GM23248 (cell line): ENCODE measurements around the gene ANO10. TPM values are rescaled to one million over a fixed set of nuclear protein-coding genes. Genes with fewer than 3 reads are reported as not detected.
A peak's percentile ranks its signal among the peaks of the same experiment; 100 is the strongest.

Experiments used
- DNase-seq: peaks from one replicate; pipeline ENCODE4 v3.0.0-alpha.2; 2015
- H2AFZ ChIP-seq: fragments of 200-600 bp; sonication (generic); 2 replicates; pipeline ENCODE4 v1.6.1; 2016; ENCODE audit warnings: antibody characterized with exemption
- H3F3A ChIP-seq: fragments of 200-600 bp; sonication (generic); 2 replicates; pipeline ENCODE4 v1.6.1; 2016; ENCODE audit warnings: mild to moderate bottlenecking, antibody characterized with exemption, mixed run types; ENCODE audit not compliant: insufficient read depth
- H3K27ac ChIP-seq: fragments of 200-600 bp; sonication (generic); 2 replicates; pipeline ENCODE4 v1.5.1; 2016; ENCODE audit warnings: mild to moderate bottlenecking
- H3K27me3 ChIP-seq: fragments of 200-600 bp; sonication (generic); replicated peaks from 2 replicates; pipeline ENCODE4 v1.6.1; 2016; ENCODE audit warnings: mild to moderate bottlenecking; ENCODE audit not compliant: insufficient read depth
- H3K36me3 ChIP-seq: fragments of 200-600 bp; sonication (generic); 2 replicates; pipeline ENCODE4 v1.6.1; 2016; ENCODE audit warnings: low read depth, mild to moderate bottlenecking
- H3K4me1 ChIP-seq: fragments of 200-600 bp; sonication (generic); 2 replicates; pipeline ENCODE4 v1.6.1; 2016; ENCODE audit warnings: mild to moderate bottlenecking; ENCODE audit not compliant: insufficient read depth
- H3K4me2 ChIP-seq: fragments of 200-600 bp; sonication (generic); one replicate; pipeline ENCODE4 v1.6.1; 2016; ENCODE audit warnings: mild to moderate bottlenecking; ENCODE audit not compliant: unreplicated experiment
- H3K4me3 ChIP-seq: fragments of 200-600 bp; sonication (generic); 2 replicates; pipeline ENCODE4 v1.5.1; 2016; ENCODE audit warnings: mild to moderate bottlenecking
- H3K79me2 ChIP-seq: fragments of 200-600 bp; sonication (generic); 2 replicates; pipeline ENCODE4 v1.6.1; 2016; ENCODE audit warnings: mild to moderate bottlenecking; ENCODE audit not compliant: insufficient read depth
- H3K9ac ChIP-seq: fragments of 200-600 bp; sonication (generic); 2 replicates; pipeline ENCODE4 v1.6.1; 2016; ENCODE audit warnings: mild to moderate bottlenecking
- H3K9me2 ChIP-seq: fragments of 200-600 bp; sonication (generic); 2 replicates; pipeline ENCODE4 v1.6.1; 2016; ENCODE audit warnings: mixed run types, mild to moderate bottlenecking, moderate library complexity; ENCODE audit not compliant: insufficient read depth
- H3K9me3 ChIP-seq: fragments of 200-600 bp; sonication (generic); one replicate; pipeline ENCODE4 v1.6.1; 2017; ENCODE audit warnings: low read depth
- H4K20me1 ChIP-seq: fragments of 200-600 bp; sonication (generic); 2 replicates; pipeline ENCODE4 v1.6.0; 2016; ENCODE audit not compliant: insufficient read depth
- EZH2 ChIP-seq: fragments of 200-600 bp; sonication (generic); IDR thresholded peaks from 2 replicates; pipeline ENCODE4 v1.6.1; 2018; ENCODE audit warnings: antibody characterized with exemption, mild to moderate bottlenecking; ENCODE audit not compliant: insufficient read depth, poor library complexity, severe bottlenecking
- EZH2phosphoT487 ChIP-seq: fragments of 200-600 bp; sonication (generic); IDR thresholded peaks from 2 replicates; pipeline ENCODE4 v1.6.1; 2018; ENCODE audit warnings: antibody characterized with exemption, moderate library complexity, mild to moderate bottlenecking, low read depth; ENCODE audit not compliant: insufficient read depth
- WGBS, 2 experiments: methylation state at CpG; one replicate each; pipeline ENCODE4 v1.1.6; 2015 to 2017; ENCODE audit warnings: low lambda C conversion rate in 2 of 2, low coverage in 1 of 2; ENCODE audit errors: missing lambda C conversion rate in 2 of 2; 5-methylcytosine and 5-hydroxymethylcytosine counted together
- in situ Hi-C: fragments of 300-500 bp; cut with MboI; formaldehyde crosslinking; loops from 2 replicates; pipeline ENCODE4 v1.15.0; 2020
- polyA plus RNA-seq: library from polyadenylated mRNA; unstranded; fragments of >200 nt; fragmentation: Nextera tagmentation; extraction: Ambion mirVana; gene quantifications from 2 replicates; pipeline ENCODE4 v1.2.1, GENCODE V29; 2016
- total RNA-seq: library from RNA; depleted of rRNA; stranded (reverse); fragments of >200 nt; shearing (Covaris generic); gene quantifications from 2 replicates; pipeline ENCODE4 v1.2.3, GENCODE V29; 2014

The ANO10 gene
- total and polyA plus RNA-seq, 2 experiments from 2014 or later, result 51.1 to 73.2 TPM

DNA sequence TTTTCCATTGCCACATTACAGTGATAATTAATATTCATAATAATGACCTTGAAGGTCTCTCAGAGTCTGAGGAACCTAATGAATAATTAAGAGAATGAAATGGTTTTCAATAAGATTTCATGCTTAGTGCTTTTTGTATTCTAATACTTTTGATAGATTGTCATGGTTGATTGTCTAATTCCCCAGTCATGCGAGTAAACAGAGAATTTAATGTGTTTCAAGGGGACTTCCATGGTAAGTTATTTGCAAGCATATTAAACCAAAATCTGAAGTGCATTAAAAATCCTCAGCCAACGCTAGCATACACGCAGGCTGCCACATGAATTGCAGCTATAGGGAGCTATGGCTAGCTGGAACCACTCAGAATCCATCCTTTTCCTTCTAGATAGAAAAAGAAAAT, 18.9 kb upstream of the ANO10 start:
- H3K36me3 ChIP-seq, result no peaks in the 10 kb centered on the region
- in situ Hi-C loops, result no loop called here
- TF ChIP-seq EZH2phosphoT487 (no peak), EZH2 (no peak)
- H4K20me1 ChIP-seq, result no peaks in the 10 kb centered on the region
- H3K27me3 ChIP-seq, result no peaks in the 10 kb centered on the region
- no peaks in the 10 kb centered on the region for H3K9me3 ChIP-seq
- H3K4me2 ChIP-seq, result no peak overlapping the region
- peaks cover 25% of the 10 kb centered on the region for H3K4me1 ChIP-seq
- H3K79me2 ChIP-seq, result no peaks in the 10 kb centered on the region
- no peaks in the 10 kb centered on the region for H3K9me2 ChIP-seq
- no peak overlapping the region; the same call in 1 of the 2 replicates for H3K27ac ChIP-seq
- no peak for DNase-seq
- no peak overlapping the region for H3K4me3 ChIP-seq
- H3F3A ChIP-seq, result peaks cover 8% of the 10 kb centered on the region; the same call in 1 of the 2 replicates
- H3K9ac ChIP-seq, result no peak overlapping the region
- H2AFZ ChIP-seq, result no peak overlapping the region
- WGBS, 2 experiments, result 53 to 55% methylated on average over 3 of the region's 3 CpGs

DNA sequence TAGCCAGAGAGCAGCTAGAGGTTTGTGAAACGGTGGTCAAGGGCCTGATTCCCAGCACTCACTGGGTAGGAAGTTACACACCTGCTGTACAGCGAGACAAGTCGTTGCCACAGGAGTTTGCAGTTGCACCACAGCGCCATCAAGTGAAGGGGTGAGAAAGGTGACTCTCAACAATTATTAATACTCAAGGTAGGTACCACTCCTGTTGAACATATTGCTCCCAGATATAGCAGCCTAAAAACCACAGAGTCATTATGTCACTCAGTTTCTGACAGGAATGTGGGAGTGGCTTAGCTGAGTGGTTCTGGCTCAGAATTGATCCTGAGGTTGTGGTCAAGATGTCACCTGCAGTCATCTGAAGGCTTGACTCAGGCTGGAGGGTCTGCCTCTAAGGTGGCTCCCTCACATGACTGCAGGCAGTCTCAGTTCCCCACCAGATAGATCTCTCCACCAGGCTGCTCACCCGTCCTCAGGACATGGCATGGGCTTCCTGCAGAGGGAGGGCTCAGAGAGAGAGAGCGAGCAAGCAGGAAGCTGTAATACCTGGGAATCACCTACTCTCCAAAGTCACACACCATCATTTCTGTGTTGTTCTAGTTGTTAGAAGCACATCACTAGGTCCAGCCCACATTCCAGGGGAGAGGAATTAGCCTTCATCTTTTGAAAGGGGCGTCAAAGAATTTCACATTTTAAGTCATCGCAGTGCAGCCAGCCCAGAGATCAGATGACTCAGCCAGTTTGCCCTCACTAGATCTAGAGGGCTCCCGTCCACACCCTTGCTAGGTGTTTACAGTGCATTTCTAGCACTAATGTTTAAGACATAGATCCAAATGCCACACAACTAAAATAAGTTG, 17.0 kb upstream of the ANO10 start:
- Histone ChIP-seq H3K79me2 (no peaks in the 10 kb centered on the region), H3K4me2 (no peak overlapping the region), H3F3A (peaks cover 10% of the 10 kb centered on the region), H3K9me3 (no peaks in the 10 kb centered on the region), H3K4me1 (peaks cover 25% of the 10 kb centered on the region), H3K9me2 (no peaks in the 10 kb centered on the region), H4K20me1 (no peaks in the 10 kb centered on the region), H3K27ac (no peak overlapping the region), H3K27me3 (no peaks in the 10 kb centered on the region), H3K9ac (no peak overlapping the region), H3K36me3 (no peaks in the 10 kb centered on the region), H3K4me3 (no peak overlapping the region), H2AFZ (0 out of 2 replicates have a peak overlapping the region, but pooled peaks have one; percentile 2)
- in situ Hi-C loops, result no loop called here
- TF ChIP-seq EZH2, result no peak
- TF ChIP-seq EZH2phosphoT487, result no peak
- WGBS, 2 experiments, result 74 to 75% methylated on average over 9 of the region's 9 CpGs
- peak; percentile 42 for DNase-seq

DNA sequence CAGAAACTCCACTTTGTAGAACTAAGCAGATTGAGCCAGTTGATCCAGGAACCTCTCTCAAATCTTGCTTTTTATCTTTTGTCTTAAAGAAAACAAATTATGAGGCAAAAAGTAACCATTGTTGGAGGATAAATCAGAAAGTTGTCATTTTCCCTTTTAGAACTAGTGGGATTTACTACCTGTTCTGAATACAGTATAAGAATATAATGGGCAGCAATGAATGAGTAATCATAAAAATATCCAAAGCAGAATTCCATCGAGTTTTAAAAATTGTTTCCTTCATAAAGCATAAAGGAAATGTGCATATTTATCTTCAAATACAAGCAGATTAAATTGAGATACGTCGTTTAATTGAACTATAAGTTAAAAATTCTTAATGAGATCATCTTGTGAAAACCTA, 15.9 kb upstream of the ANO10 start:
- no peaks in the 10 kb centered on the region for H3K9me2 ChIP-seq
- no peak for TF ChIP-seq EZH2phosphoT487
- in situ Hi-C loops, result no loop called here
- peaks cover 31% of the 10 kb centered on the region for H3K4me1 ChIP-seq
- no peaks in the 10 kb centered on the region for H3K36me3 ChIP-seq
- H3K4me3 ChIP-seq, result no peak overlapping the region
- peaks cover 21% of the 10 kb centered on the region for H3F3A ChIP-seq
- no peak for DNase-seq
- no peak overlapping the region for H2AFZ ChIP-seq
- no peaks in the 10 kb centered on the region for H3K9me3 ChIP-seq
- H3K4me2 ChIP-seq, result no peak overlapping the region
- no peaks in the 10 kb centered on the region for H3K79me2 ChIP-seq
- 91 to 92% methylated on average over 3 of the region's 3 CpGs for WGBS, 2 experiments
- H3K9ac ChIP-seq, result no peak overlapping the region
- H3K27ac ChIP-seq, result no peak overlapping the region
- no peaks in the 10 kb centered on the region for H3K27me3 ChIP-seq
- H4K20me1 ChIP-seq, result no peaks in the 10 kb centered on the region

DNA sequence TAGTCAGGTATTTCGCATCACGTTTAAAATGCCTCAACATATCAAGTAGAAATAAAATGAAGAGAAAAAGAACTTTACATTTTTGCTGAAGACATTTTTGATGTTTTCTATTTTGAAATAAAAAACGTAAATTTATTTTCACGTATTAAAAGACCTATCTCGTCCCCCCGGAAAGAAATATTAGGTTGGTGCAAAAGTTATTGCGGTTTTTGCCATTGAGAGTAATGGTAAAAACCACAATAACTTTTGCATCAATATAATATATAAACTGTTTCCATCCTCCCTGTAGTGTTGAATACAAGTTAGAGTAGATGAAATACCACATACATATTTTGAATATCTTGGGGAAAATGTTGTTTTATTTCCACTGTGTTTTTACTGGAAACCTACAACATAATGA, 11.2 kb upstream of the ANO10 start:
- TF ChIP-seq EZH2 (no peak), EZH2phosphoT487 (no peak)
- 83 to 86% methylated on average over 7 of the region's 7 CpGs for WGBS, 2 experiments
- Histone ChIP-seq H3K9me3 (no peaks in the 10 kb centered on the region), H2AFZ (no peak overlapping the region), H3K27ac (peak overlapping the region; percentile 35; the same call in 1 of the 2 replicates), H3K79me2 (no peaks in the 10 kb centered on the region), H3F3A (peaks cover 24% of the 10 kb centered on the region), H3K36me3 (no peaks in the 10 kb centered on the region), H3K27me3 (no peaks in the 10 kb centered on the region), H3K4me1 (peaks cover 25% of the 10 kb centered on the region), H3K9me2 (no peaks in the 10 kb centered on the region), H4K20me1 (no peaks in the 10 kb centered on the region), H3K9ac (no peak overlapping the region), H3K4me3 (no peak overlapping the region), H3K4me2 (peak overlapping the region; percentile 21)
- in situ Hi-C loops, result no loop called here
- no peak for DNase-seq
